NCI-H146 treated with DMSO at 0.1 percent for 48 hours (cell line): ENCODE data around the gene ZNF512.
"Not testable (repeated sequence)": the region's sequence is repeated elsewhere in the genome, so short reads cannot be mapped to it uniquely, and the experiment has no call there.

Experiments used
- DNase-seq: peaks from one replicate; lab custom pipeline; 2025; ENCODE audit not compliant: unreplicated experiment; lab: John Stamatoyannopoulos, UW

ZNF512 gene

GRCh38 chr2:27582695-27583389, at the start of gene ZNF512:
TSS of gene ZNF512 (plus strand) at chr2:27583042. CDS start at chr2:27583113, 71 bp downstream.
- peak; percentile 91 for DNase-seq

GRCh38 chr2:27537287-27537686, 45.6 kb upstream of the ZNF512 start:
- DNase-seq: no peak

GRCh38 chr2:27538839-27539450, 43.9 kb upstream of the ZNF512 start:
- DNase-seq: not testable (repeated sequence)

- DNase-seq: not testable (repeated sequence)
Observed at GRCh38 chr2:27539649-27540048, 43.2 kb upstream of the ZNF512 start.

- DNase-seq: no peak
Observed at GRCh38 chr2:27544143-27544821, 38.6 kb upstream of the ZNF512 start.

- DNase-seq: no peak
Observed at GRCh38 chr2:27545348-27546141, 37.3 kb upstream of the ZNF512 start.

- no peak for DNase-seq
Observed at GRCh38 chr2:27549303-27549702, 33.5 kb upstream of the ZNF512 start.

- no peak for DNase-seq
Observed at GRCh38 chr2:27551514-27551913, 31.3 kb upstream of the ZNF512 start.

- DNase-seq: no peak
Observed at GRCh38 chr2:27552941-27553340, 29.9 kb upstream of the ZNF512 start.

- not testable (repeated sequence) for DNase-seq
Observed at GRCh38 chr2:27554451-27554850, 28.4 kb upstream of the ZNF512 start.

GRCh38 chr2:27559228-27559627, 23.6 kb upstream of the ZNF512 start:
- no peak for DNase-seq

- no peak for DNase-seq
Observed at GRCh38 chr2:27561060-27561459, 21.8 kb upstream of the ZNF512 start.

GRCh38 chr2:27566628-27567027, 16.2 kb upstream of the ZNF512 start:
- DNase-seq: no peak

GRCh38 chr2:27569398-27569797, 13.4 kb upstream of the ZNF512 start:
- no peak for DNase-seq

GRCh38 chr2:27571197-27571596, 11.6 kb upstream of the ZNF512 start:
- DNase-seq: no peak

GRCh38 chr2:27571681-27572080, 11.2 kb upstream of the ZNF512 start:
- no peak for DNase-seq

GRCh38 chr2:27572439-27572838, 10.4 kb upstream of the ZNF512 start:
- no peak for DNase-seq

- DNase-seq: no peak
Observed at GRCh38 chr2:27572998-27573429, 9.8 kb upstream of the ZNF512 start.

- no peak for DNase-seq
Observed at GRCh38 chr2:27573452-27573851, 9.4 kb upstream of the ZNF512 start.

- no peak for DNase-seq
Observed at GRCh38 chr2:27581417-27582128, 1.3 kb upstream of the ZNF512 start.
